ENCODE results near the gene CACNA1D.
A peak's percentile ranks its signal among the peaks of the same experiment; 100 is the strongest.
"Not testable (repeated sequence)": the region's sequence is repeated elsewhere in the genome, so short reads cannot be mapped to it uniquely, and the experiment has no call there.

CACNA1D gene

DNA sequence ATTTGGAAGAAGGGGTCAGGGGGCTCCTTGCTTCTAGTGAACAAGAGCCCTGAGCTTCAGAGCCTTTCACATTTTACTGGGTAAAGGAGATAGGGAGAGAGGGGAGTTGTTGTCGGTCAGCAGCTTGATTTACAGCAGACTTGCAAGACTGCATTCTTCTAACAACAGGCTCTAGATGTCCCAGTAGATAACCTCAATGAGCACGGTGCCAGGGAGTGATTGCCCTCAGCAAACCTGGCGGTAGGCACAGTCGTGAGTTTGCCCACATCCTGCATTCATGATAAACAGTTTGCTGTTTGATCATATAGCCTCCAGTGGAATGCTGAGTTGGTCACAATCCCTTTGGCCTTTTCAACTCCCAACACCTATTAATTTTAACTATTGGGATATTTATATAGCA lies 170.4 kb downstream of the CACNA1D start:
- DNase-seq, result not testable (repeated sequence)

GRCh38 chr3:53665608-53666425 lies 171.4 kb downstream of the CACNA1D start:
- no peak for DNase-seq

GRCh38 chr3:53668872-53669271 lies 174.5 kb downstream of the CACNA1D start:
- no peak for DNase-seq

DNA sequence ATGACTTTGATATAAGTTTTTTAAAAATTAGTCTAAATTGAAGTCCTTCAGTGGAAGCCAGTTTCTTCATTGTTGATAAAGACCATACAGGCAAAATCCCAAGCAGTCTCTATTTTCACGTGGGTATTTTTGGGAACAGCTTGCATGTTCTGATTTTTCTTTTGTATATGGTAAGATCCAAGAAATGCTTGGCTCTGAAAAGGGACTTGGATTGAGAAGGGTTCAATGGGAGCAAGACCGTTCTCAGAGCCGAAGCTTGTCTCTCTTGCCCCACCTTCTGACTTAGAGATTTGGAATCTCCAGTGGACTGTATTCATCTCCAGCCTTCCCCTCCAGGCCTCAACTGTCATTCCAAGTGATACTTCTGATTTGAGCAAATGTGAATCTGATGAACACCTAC lies 176.3 kb downstream of the CACNA1D start:
- no peak for DNase-seq

DNA sequence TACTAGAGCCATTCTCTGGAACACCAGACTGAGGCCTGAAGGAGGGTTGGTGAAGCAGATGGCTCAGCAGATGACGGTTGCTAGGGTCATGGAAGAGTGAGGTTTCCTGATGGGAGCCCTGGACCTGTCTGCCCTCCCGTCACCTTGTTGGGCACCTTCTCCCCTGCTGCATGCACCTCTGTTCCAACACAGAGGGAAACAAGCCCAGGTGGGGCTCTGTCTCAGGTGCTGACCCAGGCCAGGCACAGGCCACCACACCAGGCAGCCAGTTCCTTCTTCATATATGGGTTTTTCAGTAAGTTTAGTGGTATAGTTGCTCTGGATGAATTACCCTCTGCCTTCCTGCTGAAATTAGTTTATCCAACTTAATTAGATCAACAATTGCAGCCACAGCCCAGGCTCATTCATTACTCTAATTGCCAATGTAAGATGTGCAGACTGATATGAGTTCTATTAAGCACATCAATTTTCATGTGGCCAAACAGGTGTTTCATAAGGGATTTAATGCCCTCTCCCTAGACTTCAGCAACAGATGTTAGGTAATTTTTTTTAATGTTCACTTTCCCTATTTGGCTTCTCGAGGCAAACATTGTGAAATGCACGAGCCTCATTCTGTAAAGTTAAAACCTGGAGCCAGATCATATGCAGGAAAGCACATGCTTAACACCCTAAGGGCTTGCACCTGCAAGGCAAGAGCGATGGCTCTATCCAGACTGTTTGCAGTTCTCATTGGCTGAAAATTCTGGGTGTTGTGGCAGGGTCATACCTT lies 177.0 kb downstream of the CACNA1D start:
- DNase-seq, result no peak

DNA sequence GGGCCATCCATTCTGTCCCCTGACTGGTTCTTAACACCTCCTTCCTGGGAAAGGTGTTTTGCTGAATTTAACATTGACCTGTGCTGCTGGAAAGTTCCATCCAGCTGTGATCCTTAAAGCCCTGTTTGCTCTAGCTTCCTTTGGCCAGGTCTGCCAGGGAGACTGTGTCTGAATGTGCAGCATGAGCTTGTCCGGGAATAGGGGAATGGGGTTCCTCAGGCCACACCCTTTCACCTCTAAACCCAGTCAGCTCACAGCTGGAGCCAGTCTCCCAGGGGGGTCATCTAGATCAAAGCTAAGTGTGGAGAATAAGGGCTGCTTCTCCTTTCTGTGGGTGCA lies 177.5 kb downstream of the CACNA1D start:
- no peak for DNase-seq

DNA sequence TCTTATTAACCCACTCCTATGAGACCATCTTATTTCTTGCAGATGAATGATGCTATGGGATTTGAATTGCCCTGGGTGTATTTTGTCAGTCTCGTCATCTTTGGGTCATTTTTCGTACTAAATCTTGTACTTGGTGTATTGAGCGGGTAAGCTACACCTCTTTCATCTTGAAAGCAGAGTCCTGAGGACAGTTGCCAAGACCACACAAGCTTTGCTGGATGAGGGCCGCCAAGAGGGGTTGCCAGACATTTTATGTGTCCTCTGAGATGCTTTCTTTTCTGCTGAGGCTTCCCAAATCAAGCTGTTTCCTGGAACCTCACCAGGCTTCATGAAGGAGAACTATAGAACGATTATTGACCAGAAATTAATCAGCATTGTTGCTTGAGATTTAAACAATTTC lies 178.6 kb downstream of the CACNA1D start:
- DNase-seq, result no peak

DNA sequence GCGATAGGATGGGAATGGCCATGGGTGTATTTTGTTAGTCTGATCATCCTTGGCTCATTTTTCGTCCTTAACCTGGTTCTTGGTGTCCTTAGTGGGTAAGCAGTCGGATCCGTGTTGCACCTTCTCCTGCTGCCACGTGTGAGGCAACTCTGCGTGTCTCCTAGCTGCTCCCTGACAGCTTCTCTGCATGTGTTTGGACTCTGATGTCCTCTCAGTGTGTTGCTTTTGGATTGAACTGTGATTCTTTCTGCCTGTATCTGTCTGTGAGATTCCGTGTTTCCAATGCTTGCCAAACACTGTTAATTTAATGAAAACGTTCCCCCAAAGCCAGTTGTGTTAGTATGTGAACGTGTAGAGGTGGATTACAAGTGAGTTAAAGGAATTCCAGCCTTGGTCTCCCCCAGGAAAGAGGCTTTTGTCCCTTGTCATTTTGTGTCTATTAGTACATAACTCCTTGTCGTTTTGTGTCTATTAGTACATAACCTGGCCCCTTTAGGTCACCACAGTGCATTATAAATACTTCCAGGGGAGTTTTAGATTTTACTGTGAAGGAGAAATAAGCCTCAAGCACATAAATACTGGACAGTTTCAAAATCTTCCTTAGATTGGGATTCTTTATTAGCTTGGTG lies 179.4 kb downstream of the CACNA1D start:
- DNase-seq, result no peak

- DNase-seq, result no peak
Observed at GRCh38 chr3:53674582-53674981, 180.2 kb downstream of the CACNA1D start.

DNA sequence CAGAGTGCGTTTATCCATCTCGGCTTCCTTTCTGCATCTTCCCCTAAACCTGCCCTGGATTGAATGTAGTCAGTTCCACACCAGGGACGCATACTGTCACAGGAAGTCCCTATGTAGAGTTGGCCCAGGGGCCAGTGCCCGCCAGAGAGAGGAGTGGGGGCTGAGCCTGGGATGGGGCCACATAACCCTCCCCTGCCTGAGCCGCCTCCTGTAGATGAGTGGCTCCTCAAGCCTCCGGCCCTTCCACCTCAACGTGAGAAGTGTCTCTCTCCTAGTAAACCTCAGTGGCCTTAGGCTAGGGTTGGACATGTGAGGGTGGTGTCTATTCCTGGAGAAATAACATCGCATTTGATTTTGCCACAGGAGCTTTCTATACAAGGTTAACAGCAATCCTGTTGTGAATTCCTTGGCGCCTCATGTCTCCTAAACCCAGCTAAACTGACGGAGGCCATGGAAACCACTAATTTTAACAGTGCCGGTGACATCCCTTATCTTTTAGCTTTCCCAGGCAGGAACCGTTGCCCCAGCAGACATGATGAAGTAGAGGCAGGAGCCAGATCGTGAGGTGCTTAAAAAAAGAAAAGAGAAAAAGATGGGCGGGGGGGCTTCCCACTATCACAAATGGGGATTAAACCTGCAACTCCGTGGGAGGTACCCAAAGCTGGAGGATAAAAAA lies 180.7 kb downstream of the CACNA1D start:
- no peak for DNase-seq

DNA sequence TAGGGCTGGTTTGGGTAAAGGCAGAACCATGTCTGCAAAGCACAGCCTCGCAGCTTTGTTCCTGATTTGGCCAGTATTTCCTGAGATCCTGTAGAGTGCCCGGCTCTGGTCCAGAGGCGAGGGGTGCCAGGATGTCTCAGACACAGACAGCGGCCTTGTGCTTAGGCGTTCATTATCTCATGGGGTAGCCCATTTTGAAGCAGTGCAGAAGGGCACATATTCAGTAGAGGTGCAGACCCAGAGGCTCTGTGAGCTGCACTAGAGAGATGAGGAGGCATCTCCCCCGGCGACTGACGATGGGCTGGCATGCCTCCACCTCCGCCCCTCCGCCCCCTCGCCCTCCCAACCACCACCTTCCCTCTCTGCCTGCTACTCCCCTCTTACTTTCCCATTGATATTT lies 181.5 kb downstream of the CACNA1D start:
- no peak for DNase-seq

DNA sequence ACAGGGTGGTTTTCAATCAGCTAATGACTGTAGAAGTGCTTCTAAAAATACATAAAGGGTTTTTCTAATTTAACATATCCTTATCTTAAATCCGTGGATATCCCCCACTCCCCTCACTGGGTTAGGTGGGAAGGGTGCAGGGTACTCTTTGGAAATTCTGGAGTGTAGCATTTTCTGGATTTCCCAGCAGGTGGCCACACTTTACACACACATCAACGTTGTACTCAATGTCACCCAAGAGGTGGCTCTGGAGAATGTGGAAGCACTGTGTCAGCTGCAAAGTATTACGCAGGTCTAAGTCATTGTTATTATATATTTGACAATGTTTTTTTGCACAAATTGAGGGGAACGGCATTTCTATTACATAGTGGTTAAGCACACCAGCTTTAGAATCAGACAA lies 183.0 kb downstream of the CACNA1D start:
- peak; percentile 33 for DNase-seq

DNA sequence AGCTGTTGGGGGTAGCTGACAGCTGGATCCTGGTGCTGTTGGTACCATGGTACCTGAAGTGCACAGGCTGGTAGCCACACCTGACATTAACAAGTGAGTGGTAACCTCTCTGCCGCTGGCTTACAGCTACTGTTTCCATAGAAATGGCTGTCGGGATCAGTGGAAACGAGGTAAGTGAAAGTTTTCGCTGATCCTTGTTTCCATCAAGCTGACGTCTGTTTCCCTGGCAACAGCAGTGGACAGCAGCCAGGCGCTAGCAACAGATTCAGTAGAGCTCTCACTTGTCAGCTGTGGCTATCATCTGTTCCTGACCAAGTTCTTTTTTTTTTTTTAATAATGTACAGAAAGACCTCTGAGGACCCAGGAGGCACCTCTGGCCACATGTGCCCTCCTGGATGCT lies 185.6 kb downstream of the CACNA1D start:
- no peak for DNase-seq

DNA sequence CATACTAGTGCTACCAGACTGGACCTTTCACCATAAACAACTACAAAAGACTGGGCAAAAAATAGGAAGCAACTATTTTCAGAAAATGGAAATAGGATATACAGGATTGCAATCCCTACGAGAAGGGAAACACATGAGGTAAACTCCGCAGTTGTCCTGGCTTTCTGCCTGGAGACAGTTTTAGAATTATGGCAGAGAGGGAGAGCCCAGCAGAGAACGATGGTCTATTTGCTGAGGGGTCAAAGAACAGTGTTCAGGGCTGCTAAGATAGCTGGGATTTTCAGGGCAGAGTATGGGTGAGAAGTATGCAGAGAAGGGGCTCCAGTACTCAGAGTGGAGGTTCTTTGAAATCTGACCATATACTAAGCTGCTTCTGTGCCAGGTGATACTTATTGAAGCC lies 188.4 kb downstream of the CACNA1D start:
- DNase-seq, result no peak

- DNase-seq, result no peak
Observed at GRCh38 chr3:53688066-53688465, 193.7 kb downstream of the CACNA1D start.

- no peak for DNase-seq
Observed at GRCh38 chr3:53688989-53689388, 194.6 kb downstream of the CACNA1D start.

GRCh38 chr3:53689681-53690080 lies 195.3 kb downstream of the CACNA1D start:
- DNase-seq, result no peak

- DNase-seq, result no peak
Observed at GRCh38 chr3:53690521-53690920, 196.1 kb downstream of the CACNA1D start.

- DNase-seq, result no peak
Observed at GRCh38 chr3:53691349-53691748, 196.9 kb downstream of the CACNA1D start.

- no peak for DNase-seq
Observed at GRCh38 chr3:53691885-53692284, 197.5 kb downstream of the CACNA1D start.

GRCh38 chr3:53693451-53693850 lies 199.0 kb downstream of the CACNA1D start:
- no peak for DNase-seq

DNA sequence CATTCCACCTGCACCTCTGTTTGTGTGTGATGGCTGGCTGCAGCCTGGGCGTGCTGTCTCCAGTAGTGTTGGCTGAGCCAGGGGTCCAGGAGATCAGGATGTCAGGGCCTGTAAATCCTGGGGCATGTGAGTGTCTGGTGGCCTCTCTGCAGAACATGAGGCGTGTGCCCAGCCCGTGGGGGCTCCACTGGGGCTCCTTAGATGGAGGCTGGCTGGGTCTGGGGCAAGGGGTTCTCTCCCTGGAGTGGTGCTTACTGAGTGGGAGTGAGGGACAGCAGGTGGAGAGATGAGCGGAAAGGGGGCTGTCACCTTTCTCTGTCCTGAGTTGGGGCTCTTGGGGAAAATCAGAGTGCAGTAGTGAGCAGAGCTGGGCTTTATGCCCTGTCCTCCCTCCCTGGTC lies 199.6 kb downstream of the CACNA1D start:
- DNase-seq, result no peak

DNA sequence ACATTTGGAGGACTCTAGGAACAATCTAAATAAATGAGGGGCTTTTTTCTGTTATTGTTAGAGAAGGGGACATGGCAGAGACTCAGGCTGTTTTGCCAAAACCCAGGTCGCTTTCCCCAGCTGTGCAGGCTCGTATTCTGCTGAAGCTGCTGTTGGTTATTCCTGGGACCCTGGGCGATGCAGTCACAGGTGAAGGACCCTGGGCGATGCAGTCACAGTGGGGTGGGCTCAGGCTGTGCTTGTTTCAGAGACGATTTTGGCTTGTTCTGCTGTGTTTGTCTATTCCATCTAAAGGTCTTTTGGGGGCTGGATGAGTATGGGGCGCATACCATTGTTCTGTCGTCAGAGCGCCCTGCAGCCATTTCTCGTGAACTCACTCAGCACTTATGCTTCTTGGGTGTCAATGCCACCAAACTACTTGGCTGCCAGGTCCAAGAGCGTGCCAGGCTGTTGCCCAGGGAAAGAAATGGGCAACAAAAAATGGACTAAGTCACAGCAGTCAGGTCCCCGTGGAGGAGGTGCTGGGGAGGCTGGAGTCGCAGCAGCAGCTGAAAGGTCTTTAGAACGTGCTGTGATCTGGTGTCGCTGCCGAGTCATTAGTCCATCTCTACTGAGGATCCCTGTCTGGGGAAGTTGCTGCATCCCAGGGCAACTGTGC lies 200.4 kb downstream of the CACNA1D start:
- DNase-seq, result no peak

Data from 8988T (cell line).